ENCODE results near the gene TRAPPC5.

- no peak for TF ChIP-seq POLR2AphosphoS5 (IDR thresholded peaks at IDR 0.05; ENCODE audit: low read depth, low read length)
- TF ChIP-seq POLR2A (IDR thresholded peaks at IDR 0.05; ENCODE audit: low read depth, low read length), result no peak
- TF ChIP-seq TAF1 (IDR thresholded peaks at IDR 0.05; ENCODE audit: low read depth, low read length), result no peak
- no peak for TF ChIP-seq SPI1 (IDR thresholded peaks at IDR 0.05; ENCODE audit: low read depth, low read length)
- TF ChIP-seq PAX5 (IDR thresholded peaks at IDR 0.05; ENCODE audit: insufficient read depth, low read length, severe bottlenecking), result no peak
Measured at GRCh38 chr19:7720351-7720750, 39.7 kb downstream of the TRAPPC5 start.

All from GM12891 (cell line).